Measurements from ENCODE around the gene DUSP21.
"Not testable (repeated sequence)": the region's sequence is repeated elsewhere in the genome, so short reads cannot be mapped to it uniquely, and the experiment has no call there.

DUSP21 gene

DNA sequence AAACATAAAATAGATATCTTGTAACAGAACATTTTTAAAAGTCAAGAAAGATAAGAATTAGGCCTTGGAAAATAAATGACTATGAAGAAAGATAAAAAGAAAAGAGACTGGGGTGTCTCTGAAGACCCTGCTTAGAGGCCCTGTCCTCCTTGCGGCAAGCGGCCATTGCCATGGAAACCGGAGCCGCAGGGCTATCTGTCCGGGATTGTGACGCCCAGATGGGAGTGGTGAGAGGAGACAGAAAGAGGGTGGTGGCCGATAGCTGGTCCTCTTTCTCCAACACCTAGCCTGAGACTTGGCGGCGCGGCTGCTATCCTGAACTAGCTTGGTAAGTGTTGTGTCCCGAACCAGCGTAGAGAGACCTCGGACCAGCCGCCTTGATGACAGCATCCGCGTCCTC, at the start of gene DUSP21:
Gene DUSP21 (plus strand): TSS at position 269 of the 400 bp plus-strand sequence. CDS start 112 bp downstream, at position 381.
- DNase-seq, result no peak

DNA sequence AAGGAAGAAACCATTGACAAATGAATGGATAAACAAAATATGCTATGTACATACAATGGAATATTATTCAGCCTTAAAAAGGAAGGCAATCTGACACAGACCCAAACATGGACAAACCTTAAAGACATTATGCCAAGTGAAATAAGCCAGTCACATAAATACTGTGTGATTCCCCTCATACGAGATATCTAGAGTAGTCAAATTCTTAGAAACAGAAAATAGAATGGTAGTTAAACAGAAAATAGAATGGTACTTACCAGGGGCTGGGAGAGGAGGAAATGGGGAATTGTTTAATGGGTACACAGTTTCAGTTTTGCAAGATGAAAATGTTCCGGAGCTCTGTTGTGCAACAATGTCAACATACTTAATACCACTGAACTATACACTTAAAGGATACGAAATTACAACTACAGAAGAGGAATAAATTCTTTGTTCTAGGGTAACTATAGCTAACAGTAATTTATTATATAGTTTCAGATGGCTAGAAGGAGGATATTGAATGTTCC, 47.8 kb upstream of the DUSP21 start:
- DNase-seq, result no peak

DNA sequence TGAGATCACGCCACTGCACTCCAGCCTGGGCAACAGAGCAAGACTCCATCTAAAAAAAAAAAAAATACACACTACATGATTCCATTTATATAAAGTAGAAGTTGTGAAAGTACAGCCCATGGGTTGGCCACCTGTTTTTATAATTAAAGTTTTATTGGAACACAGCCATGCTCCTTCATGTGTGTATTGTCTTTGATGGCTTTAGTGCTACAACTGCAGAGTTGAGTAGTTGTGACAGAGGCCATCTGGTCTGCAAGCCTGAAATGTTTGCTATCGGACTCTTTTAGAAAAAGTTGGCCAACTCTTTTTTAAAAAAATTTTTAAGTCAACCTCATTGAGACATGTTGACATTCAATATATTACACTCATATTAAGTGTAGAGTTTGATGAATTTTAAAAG, 41.2 kb upstream of the DUSP21 start:
- no peak for DNase-seq

DNA sequence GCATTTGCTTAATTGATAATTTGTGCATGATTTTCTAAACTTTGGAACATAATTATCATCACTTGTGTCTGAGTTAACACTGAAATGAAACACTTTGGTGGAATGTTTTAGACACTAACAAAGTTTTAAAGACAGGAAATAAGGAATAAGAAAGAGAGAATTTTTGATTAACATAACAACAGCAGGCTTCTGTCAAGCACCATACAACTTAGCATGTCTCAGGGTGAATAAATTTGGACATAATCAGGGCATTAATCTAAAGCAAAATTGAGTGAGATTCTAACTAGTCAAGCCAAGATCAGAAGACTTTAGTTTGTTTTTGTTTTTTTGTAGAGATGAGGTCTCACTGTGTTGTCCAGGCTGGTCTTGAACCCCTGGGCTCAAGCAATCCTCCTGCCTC, 28.1 kb upstream of the DUSP21 start:
- no peak for DNase-seq

DNA sequence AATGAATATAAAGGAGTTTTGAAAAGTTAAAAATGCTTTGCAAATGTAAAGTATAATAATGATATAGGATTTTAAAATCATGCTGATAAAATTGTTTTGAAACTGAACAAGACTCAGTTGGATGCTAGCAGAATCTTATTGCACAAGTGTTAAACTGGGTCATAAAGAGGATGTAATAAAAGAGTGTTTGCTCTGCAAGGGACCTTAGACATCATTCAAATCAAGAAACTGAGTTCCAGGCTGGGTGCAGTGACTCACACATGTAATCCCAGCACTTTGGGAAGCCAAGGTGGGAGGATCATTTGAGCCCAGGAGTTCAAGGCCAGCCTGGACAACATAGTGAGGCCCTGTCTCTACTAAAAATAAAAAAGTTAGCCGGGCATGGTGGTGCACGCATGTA, 27.5 kb upstream of the DUSP21 start:
- no peak for DNase-seq

DNA sequence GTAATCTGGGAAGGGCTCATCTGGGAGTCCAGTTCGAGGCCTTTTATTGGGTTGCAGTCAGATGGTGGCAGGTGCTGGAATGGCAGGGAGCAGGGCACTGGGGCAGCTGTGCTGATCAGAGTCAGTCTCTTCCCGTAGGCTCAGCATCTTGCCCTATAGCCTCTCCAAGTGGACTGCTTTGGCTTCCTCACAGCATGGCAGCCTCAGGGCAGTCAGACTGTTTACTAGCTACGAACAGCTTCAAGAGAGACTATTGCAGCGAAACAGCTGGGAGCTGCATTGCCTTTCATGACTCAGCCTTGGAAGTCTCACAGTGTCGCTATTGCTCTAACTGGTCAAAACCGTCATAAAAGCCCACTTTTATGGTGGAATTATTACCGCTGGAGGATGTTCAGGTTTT, 26.8 kb upstream of the DUSP21 start:
- DNase-seq, result no peak

DNA sequence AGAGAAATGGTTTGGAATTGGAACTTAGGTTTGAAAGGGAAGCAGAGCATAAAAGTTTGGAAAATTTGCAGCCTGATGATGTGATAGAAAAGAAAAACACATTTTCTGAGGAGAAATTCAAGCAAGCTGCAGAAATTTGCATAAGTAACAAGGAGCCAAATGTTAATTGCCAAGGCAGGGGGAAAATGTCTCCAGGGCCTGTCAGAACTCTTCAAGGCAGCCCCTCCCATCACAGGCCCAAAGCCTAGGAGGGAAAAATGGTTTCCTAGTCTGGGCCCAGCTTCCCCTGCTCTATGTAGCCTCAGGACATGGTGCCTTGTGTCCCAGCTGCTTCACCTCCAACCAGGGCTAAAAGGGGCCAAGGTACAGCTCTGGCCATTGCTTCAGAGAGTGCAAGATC, 21.2 kb upstream of the DUSP21 start:
- DNase-seq, result no peak

DNA sequence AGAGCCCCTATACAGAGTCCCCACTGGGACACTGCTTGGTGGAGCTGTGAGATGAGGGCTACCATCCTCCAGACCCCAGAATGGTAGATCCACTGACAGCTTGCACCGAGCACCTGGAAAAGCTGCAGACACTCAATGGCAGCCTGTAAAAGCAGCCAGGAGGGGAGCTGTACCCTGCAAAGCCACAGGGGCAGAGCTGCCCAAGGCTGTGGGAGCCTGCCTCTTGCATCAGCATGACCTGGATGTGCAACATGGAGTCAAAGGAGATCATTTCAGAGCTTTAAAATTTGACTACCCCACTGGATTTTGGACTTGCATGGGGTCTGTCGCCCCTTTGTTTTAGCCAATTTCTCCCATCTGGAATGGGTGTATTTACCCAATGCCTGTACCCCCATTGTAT, 20.6 kb upstream of the DUSP21 start:
- DNase-seq, result not testable (repeated sequence)

DNA sequence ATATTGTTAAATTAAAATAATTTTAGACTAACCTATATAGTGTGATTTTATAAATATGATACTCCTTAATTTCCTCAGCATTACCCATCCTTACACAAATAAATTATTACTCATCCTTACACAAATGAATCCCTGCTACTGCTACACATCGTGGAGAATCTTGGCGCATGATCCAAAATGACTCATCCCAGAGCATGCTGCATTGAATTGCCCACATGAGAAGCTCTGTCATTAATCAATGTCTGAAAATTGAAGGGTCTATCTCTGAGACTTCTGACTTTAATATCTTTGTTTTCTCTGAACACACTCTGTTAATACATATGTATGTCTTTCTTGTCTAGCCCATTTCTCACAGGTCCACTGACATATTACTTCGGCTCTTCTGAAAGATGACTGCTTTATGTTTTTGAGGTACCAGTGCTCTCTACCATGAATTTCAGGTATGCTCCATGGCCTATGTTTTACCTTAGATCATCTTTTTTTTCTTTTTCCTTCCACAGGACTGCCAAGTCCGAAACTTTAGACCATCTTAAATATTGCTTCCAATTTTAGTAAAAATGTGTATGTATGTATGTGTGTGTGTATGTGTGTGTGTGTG, 15.7 kb upstream of the DUSP21 start:
- DNase-seq, result no peak

DNA sequence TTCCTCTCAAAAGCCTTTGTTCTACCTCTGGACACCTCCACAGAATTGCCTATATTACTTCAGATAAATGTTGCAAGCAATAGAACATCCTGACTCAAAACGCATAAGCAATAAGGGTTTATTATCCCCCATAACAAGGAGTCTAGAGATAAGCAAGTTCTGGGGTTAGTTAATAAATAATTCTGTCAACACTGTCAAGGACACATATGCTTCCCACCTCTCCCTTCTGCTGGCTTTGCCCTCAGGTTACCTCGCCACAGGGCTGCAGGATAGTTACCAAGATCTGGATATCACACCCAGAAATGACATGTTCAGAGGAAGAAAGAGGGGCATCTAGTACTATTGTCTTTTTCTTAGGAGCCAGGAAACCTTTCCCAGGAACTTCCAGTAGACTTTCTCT, 14.0 kb upstream of the DUSP21 start:
- no peak for DNase-seq

DNA sequence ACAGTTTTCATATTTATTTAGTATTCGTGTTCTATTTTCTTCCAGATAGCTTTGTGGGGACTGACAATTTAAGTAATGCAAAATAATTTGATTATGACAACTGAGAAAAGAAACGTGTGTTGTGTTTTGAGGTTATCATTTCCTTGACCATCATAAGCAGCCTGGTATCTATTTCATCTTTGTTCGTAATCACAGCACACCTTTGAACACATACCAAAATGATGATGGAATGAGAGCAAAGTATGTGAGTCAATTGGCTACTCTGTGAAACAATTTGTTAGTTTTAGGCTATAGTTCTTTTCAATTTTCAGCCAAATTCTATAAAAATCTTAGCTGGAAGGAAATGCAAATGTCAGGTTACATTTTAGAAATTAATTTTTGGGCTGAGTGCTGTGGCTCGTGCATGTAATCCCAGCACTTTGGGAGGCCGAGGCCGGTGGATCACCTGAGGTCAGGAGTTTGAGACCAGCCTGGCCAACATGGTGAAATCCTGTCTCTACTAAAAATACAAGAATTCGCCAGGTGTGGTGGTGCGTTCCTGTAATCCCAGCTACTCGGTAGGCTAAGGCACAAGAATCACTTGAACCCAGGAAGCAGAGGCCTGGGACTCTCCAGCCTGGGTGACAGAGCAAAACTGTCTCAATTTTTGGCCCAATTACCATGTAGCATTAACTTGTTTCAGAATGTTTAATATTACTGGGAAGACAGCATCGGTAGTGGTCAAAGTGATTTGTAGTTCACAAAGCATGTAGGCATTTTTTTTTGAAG, 1.1 kb upstream of the DUSP21 start:
- DNase-seq, result no peak

DNA sequence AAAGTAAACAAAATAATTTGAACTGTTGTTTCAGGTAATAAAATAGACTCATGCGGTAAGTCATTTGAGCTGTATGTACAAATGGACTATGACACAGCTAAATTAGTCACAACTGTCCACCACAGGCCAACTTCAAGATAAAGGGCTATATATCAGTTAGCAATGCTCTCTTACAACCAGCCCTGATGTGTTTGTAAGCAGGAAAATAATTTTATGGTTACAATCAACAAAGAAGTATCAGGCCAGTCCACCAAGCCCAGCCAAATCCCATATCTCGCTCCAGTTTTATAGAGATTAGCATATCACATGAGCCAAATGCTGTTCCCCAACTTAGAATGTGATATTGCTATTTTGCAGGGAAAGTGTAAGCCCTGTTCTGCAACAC, 511 bp upstream of the DUSP21 start:
- no peak for DNase-seq

DNA sequence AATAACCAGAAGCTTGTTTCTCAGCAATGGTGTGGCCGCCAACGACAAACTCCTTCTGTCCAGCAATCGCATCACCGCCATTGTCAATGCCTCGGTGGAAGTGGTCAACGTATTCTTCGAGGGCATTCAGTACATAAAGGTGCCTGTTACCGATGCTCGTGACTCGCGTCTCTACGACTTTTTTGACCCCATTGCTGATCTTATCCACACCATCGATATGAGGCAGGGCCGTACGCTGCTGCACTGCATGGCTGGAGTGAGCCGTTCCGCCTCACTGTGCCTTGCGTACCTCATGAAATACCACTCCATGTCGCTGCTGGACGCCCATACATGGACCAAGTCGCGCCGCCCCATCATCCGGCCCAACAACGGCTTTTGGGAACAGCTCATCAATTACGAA, 383 bp downstream of the DUSP21 start:
- no peak for DNase-seq

DNA sequence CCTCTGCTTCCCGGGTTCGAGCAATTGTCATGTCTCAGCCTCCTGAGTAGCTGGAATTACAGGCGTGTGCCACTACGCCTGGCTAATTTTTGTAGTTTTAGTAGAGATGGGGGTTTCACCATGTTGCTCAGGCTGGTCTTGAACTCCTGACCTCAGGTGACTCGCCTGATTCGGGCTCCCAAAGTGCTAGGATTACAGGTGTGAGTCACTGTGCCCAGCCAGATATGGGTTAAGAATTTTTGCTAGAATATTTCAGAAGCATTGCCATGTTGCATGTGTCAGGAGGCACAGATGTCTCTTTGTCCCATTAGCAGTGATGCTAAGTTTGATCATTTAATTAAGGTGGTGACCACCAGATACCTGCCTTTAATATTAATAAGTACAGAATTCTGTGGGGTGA, 7.1 kb downstream of the DUSP21 start:
- DNase-seq, result not testable (repeated sequence)

DNA sequence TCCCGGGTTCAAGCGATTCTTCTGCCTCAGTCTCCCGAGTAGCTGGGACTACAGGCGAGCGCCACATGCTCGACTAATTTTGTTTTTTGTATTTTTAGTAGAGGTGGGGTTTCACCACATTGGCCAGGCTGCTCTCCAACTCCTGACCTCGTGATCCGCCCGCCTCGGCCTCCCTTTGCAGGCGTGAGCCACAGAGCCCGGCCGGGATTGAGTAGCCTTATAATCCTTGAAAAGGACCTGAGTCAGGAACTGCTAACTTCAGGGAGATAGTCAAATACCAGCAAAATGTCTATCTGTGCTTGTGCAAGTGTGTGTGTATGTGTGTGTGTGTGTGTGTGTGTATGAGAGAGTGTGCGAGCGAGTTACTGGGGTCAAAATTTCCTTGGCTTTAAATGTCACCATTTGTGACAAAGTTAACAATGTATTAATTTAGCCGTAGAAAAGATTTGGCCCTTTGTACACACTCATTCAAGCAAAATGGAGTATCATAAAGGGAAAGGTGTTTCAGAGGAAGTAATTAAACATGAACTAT, 27.4 kb downstream of the DUSP21 start:
- DNase-seq, result no peak

DNA sequence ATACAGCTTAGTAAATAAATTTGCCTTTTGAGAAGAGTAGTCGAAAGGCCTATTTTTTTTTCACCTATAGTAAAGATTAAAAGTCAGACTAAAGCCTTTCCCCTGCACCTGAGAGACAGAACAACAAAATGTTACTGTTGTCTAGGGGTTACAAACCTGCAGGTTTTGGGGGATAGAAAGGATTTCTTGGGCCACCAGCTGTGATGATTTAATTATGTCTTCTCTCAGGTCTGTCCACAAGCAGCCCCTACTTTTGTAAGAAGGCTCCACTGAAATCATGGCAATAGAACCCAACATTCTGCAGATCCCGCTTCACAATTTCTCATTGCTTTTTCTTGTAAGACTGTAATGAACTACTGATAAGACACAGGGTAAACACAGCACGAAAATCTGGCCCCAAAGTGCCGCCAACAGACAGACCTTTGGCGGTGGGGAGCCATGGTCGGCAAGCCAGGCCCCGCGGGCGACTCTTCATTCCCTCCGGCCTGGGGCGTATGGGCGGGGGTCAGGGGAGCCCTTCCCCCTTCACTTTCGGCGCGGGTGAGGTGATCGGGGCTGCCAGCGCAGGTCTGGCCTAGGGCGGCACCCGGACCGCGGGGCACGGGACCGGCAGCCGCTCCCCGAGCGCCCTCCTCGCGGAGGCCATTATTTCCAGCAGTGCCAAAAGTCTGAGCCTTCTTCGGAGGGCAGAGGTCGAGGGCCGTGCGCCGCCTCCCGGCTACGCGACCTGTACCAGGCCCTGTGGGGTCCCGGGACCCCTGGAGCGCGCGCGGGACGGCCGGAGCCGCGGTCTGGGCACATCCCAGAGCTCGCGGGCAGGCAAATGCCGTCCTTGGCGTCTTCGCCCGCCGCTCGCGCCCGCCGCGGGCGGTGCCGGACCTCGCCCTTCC, 28.4 kb downstream of the DUSP21 start:
- no peak for DNase-seq

DNA sequence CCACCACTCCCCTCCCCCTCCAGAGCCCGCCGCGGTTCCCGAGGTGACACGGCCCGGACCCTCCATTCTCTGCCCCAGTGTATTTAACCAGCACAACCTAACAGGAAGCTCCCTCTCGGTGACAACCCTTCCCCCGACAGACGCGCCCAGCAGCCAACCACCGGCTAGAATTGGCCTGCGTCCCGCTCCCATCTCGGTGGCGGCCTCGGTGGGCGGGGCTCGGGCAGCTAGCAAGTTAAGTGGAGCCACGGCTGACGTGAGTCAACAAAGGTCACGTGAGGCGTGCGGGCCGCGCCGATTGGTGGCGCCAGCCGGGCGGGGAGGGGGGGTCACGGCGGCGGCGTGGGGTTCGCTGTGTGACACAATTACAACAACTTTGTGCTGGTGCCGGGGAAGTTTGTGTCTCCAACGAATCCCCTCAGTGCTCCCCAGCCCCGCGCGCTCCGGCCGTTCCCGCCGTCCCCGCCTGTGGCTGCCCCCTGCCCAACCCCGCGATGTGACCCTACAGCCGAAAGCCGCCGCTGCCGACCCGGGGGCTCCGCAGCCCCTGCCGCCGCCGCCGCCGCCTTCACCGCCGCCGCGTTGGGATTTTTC, 29.1 kb downstream of the DUSP21 start, which contains the start of gene KDM6A:
Gene KDM6A (plus strand): TSS at position 368 of the 594 bp plus-strand sequence. CDS start 364 bp downstream, outside the sequence.
- DNase-seq, result peak; percentile 92

DNA sequence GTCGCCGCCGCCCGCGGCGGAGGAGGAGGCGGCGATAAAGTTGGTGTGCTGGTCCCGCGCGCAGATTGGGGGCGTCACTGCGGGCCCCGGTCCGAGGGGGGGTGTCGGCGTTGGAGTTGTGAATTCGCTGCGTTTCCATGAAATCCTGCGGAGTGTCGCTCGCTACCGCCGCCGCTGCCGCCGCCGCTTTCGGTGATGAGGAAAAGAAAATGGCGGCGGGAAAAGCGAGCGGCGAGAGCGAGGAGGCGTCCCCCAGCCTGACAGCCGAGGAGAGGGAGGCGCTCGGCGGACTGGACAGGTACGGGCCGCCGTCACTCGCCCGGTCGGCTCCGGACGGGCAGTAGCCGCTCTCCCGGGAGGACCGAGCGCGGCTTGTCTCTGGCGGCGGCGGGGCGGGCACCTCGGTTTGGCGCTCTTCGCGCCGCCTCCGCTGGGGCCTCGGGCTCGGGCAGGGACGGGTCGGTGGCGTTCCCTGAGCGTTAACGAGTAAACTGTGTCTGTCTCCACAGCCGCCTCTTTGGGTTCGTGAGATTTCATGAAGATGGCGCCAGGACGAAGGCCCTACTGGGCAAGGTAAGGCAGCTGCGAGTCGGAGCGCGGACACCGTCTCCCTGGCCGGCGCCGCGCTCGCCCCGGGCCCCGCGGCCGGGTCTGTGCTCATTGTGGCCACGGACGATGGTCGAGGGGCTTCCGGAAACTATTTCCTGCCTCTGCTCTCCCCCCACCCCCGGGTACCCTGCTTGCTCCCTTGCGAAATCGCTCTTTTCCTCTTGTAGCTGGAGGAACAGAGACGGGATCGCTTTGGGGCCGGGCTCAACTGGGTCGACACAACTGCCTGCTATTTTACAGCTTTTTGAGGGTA, 29.8 kb downstream of the DUSP21 start:
- DNase-seq, result peak; percentile 29

DNA sequence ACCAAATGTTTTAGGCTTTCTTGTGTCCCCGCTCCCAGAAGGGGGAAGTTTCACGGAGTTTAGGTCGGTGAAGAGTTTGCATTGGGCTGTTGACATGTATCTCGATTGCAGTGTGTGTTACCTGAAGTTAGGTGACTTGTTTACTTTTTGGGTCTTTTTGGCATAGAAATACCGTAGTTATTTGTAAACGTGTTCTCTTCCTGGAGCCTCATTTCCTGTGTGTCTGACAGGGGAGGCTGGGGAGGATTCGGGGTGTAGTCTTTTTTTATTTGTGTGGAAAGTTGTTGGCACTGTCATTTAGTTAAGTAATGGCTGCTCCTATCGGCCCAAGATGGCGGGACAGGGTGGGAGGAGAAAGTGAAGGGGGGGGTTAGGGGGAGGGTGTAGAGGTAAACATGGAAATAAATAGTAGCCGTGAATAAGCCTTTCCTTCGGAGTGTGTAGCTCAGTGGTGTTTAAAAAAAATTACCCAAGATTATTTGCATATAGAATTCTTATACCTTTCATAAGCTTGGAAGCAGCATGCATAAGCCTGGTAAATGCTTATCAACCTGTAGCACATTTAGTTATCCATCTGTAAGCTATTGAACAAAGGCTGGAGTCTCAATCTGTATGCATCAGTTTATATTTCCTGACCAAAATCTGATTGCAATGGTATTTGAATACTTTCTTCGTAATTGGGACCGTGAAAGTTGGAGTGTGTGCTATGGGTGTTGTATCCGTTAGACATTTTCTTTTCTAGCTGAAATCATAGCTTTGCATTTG, 30.8 kb downstream of the DUSP21 start:
- DNase-seq, result no peak

DNA sequence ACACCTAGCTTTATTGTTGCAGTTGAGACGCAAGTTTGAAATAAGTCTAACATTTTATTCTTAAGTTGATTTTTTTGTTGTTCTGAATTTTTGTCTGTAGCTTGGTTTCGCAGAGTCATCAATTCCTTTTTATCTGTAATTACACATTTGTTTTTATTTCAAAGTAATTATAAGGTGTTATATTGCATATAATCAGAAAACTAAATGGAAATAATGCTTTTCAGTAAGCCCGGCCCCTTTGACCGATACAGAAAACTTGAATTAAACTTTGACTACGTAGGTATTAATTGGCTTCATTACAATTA, 31.3 kb downstream of the DUSP21 start:
- DNase-seq, result no peak

DNA sequence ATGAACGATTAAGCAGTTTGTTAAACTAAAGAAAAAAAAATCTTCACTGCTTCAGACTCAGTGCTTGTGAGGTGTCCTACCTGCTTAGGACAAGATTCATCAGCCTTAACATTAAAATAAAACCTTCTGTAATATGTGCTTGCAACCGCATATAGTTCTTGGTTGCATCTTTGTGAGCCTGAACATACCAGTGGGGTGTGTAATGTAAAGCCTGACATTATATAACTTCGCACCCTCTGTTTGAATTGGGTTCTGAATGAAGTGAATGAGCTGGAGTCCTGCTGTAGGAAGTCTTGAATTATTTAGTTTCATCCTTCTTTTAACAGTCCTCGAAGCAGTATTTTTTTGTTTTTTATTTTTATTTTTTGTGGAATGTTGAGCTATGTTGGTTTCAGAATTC, 32.3 kb downstream of the DUSP21 start:
- DNase-seq, result no peak

Measured in stimulated activated CD4-positive, alpha-beta T cell treated with anti-CD3 and anti-CD28 coated beads, Interleukin-12 subunit alpha, Interleukin-12 subunit beta, amount 100 ng/mL, for 4 hours (primary cell).